H7 (cell line): ENCODE measurements around the gene ROR1. TPM values are rescaled to one million over a fixed set of nuclear protein-coding genes. Genes with fewer than 3 reads are reported as not detected.

Experiments
- DNase-seq: peaks from one replicate; pipeline ENCODE4 v3.0.0; 2012
- H3K27me3 ChIP-seq: 2 replicates; pipeline ENCODE4 v1.6.0; 2011; ENCODE audit warnings: mild to moderate bottlenecking, low read length; ENCODE audit not compliant: control insufficient read depth, insufficient read depth
- H3K36me3 ChIP-seq: replicated peaks from 2 replicates; pipeline ENCODE4 v1.5.1; 2011; ENCODE audit warnings: low read length; ENCODE audit not compliant: control insufficient read depth, insufficient read depth
- H3K4me3 ChIP-seq: 2 replicates; pipeline ENCODE4 v1.5.1; 2011; ENCODE audit warnings: low read depth, mild to moderate bottlenecking, control low read depth, low read length, moderate library complexity; ENCODE audit not compliant: insufficient read depth
- total RNA-seq: library from RNA; depleted of rRNA; stranded (reverse); fragments of >200 nt; shearing (Covaris generic); gene quantifications from 2 replicates; pipeline ENCODE4 v1.2.3, GENCODE V29; 2014

Gene ROR1
- total RNA-seq, 1 experiment from 2014 or later: 63.4 TPM

DNA sequence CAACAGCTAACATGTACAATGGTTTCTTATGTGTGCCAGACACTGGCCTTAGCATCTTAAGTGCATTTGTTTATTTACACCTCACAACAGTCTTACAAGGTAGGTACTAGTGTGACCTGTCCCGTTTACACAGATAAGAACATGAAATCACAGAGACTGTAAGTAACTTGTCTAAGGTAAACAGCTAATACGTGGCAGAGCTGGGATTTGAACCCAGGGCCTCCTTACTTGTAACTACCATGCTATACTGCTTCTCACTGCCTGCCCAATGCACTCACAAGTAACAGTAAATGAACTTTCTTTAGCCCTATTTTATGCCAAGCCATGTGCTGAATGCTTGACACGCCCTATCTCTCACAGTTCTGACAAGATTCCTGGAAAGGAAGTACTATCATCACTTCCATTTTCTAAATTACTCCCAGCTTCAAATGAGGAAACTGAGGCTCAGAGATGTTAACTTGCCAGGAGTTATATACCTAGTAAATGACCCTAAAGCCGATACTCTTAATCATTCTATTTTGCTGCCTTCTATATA, 25.7 kb upstream of the ROR1 start:
- no peaks in the 10 kb centered on the region for H3K36me3 ChIP-seq
- no peaks in the 10 kb centered on the region for H3K27me3 ChIP-seq
- no peak for DNase-seq
- H3K4me3 ChIP-seq: no peak overlapping the region

DNA sequence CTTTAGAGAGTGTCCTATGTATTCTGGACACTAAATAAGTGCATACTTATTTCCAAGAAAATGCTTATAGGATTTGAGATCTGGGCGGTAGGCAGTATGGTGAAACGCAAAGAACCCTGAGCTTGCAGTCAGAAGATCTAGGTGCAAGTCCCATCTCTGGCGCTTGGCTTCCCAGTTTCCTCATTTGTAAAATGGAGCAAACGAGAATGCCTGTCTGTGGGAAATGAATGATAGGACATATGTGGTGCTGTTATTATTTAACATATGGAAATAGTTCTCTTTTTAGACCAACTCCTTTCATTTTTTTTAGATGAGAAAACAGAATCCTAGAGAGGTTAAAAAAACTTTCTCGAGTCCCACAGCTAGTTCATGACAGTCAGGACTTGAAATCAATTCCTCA, 25.2 kb upstream of the ROR1 start:
- no peak for DNase-seq
- no peaks in the 10 kb centered on the region for H3K27me3 ChIP-seq
- no peaks in the 10 kb centered on the region for H3K36me3 ChIP-seq
- no peak overlapping the region for H3K4me3 ChIP-seq

DNA sequence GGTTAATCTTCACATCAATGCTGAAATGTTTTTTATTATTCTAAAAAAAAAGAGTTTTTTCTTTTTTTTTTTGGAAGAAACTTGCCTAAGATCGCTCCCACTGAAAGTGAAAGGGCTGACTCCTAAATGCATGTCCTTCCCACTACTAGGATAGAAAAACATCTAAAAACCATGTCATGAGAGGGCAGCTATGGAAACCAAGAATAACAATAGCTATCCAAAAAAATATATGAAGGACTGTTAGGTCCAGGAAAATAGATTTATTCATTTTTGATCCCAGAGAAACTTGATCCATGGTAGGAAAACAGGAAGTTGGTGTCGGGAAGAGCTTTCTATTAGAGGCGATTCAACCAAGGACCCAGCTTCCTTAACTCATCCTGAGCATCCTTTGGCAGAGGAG, 23.1 kb upstream of the ROR1 start:
- H3K36me3 ChIP-seq: no peaks in the 10 kb centered on the region
- no peak for DNase-seq
- H3K27me3 ChIP-seq: no peaks in the 10 kb centered on the region
- no peak overlapping the region for H3K4me3 ChIP-seq

DNA sequence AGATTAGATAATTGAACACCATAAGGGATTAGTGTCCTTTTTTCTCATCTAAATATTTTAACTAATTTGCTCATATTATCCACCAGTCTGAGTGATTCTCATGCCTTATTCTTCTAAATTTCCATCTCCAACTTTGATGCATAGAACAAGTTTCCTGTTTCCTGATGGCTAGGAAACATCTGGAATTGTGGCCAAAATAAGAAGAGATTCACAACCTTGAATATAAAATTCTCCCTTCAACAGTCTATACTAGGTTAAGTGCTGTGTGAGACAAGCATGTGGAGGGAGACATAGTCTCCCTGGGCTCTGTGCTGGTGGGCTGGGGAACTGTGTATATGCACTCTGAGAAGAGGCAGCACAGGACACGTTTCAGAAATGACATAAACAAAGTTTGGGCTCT, 21.6 kb upstream of the ROR1 start:
- DNase-seq: no peak
- Histone ChIP-seq H3K27me3 (no peaks in the 10 kb centered on the region), H3K4me3 (no peak overlapping the region), H3K36me3 (no peaks in the 10 kb centered on the region)

DNA sequence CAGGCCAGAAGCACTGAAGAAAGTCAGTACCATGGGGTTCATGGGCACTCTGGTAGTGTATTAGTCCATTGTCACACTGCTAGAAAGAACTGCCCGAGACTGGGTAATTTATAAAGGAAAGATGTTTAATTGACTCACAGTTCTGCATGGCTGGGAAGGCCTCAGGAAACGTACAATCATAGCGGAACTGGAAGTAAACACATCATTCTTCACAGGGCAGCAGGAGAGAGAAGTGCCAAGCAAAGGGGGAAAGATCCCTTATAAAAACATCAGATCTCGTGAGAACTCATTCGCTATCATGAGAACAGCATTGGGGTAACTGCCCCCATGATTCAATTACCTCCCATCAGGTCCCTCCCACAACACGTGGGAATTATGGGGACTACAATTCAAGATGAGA, 20.2 kb upstream of the ROR1 start:
- Histone ChIP-seq H3K4me3 (no peak overlapping the region), H3K27me3 (no peaks in the 10 kb centered on the region), H3K36me3 (no peaks in the 10 kb centered on the region)
- DNase-seq: no peak

DNA sequence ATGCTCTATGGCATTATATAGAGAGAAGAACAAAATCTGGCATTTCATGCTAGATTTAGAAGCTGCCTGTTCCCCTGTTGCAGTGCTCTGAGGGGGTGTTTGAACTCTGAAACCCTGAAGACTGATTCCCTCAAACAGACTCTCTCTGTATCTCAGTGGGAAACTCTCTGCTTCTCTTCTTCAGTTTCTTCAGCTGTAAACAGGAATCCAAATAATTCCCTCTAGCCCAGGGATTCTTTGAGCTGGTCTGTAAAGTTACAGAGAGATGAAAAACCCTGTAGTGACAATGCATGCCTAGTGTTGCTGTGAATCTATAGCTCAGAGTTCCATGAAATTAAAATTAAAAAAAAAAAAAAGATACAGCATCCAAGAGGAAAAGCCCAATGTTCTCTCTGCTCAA, 17.0 kb upstream of the ROR1 start:
- H3K4me3 ChIP-seq: no peak overlapping the region
- DNase-seq: no peak
- no peaks in the 10 kb centered on the region for H3K27me3 ChIP-seq
- no peaks in the 10 kb centered on the region for H3K36me3 ChIP-seq

DNA sequence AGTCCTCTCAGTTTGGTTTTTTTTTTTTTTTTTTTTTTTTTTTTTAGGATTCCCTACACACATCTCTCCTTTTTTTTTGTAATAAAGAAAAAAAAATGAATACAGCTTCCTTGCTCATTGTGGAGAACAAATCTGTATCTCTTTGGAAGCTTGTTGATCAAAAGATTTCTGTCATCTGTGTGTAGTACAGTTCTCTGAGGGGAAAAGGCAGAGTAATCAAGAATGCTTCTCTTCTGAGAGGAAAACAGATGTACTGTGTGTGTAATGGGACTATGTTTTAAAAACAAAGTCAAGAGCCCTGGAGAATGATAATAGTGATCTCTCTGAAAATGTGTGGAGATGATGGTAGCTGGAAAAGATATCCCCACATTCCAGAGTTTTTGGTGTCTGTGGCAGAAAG, 16.5 kb upstream of the ROR1 start:
- DNase-seq: no peak
- no peaks in the 10 kb centered on the region for H3K36me3 ChIP-seq
- no peak overlapping the region for H3K4me3 ChIP-seq
- no peaks in the 10 kb centered on the region for H3K27me3 ChIP-seq

DNA sequence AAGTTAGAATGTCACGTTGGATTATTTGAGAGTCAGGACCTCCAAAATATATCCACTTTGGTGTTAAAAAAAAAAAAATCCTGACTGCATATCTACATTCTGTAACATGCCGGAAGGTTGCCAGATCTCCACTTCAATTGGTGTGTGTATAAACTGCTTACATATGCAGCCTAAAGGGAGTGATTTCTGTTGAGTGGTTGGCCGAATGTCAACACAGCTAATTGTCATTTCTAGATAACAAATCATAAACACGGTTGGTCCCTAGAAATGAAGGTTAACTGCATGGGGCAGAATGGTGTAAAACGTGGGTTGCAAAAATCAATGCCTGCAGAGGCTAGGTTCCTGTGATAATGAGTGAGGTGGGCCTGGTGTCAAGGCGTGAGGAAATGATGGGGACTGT, 15.0 kb upstream of the ROR1 start:
- no peak for DNase-seq
- Histone ChIP-seq H3K36me3 (no peaks in the 10 kb centered on the region), H3K4me3 (no peak overlapping the region)

DNA sequence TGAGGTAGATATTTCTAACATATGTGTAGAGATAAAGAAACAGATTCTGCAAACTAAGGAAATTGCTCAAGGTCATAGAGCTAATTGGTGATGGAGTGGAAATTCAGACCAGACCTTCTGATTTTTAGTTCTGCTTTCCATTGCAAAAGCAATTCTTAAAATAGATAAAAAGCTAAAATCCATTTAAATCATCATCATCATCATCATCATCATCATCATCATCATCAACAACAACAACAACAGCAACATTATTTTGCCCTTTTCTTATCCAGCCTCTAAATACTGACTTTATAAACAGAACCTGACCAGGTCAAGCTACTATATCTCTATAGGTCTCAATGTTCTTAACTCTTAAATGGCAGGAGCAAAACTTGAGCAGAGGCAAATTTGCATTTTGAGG, 14.0 kb upstream of the ROR1 start:
- Histone ChIP-seq H3K4me3 (no peak overlapping the region), H3K27me3 (no peaks in the 10 kb centered on the region)

More for the DNA sequence above, 15.0 kb upstream of the ROR1 start:
- H3K27me3 ChIP-seq: no peaks in the 10 kb centered on the region

DNA sequence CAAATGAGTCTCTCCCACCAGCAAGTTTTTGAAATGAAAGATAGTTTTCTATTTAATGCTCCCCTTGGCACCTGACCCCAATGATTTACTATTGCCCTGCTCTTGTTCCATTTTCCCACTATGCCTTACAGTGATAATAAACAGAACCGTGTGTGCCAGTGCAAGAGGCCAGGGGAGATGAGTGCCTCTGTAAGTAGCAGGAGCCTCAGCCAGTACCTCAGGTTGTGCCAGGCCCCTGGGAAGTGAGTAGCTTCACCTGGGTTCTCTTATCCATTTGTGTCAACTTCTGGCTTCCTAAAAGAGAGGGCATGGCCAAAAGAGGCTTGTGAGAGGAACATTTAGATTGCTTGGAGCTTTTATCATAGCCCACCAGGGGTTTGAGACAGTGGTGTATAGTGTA, 3.4 kb upstream of the ROR1 start:
- no peak for DNase-seq
- H3K36me3 ChIP-seq: no peaks in the 10 kb centered on the region
- no peaks in the 10 kb centered on the region for H3K27me3 ChIP-seq
- H3K4me3 ChIP-seq: no peak overlapping the region

More for the DNA sequence above, 14.0 kb upstream of the ROR1 start:
- H3K36me3 ChIP-seq: no peaks in the 10 kb centered on the region
- DNase-seq: no peak

DNA sequence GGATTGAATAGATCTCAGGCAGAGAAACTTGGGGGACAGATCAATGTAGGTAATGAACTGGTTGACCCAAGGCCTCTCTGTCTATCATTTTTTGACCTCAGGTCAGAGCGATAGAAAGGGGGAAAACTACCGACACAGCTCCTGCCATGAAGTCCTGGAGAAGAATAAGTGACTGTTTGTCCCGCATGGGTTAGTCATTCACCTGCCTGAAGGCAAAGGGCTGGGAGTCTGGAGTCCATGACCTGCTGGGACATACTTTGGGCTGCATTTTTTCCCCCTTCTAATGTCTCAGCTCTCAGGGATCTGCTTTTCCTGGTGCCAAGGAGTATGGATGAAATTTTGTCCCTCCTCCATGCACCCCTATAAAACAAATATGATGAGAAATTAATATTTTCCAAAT, 1.6 kb upstream of the ROR1 start:
- Histone ChIP-seq H3K27me3 (no peaks in the 10 kb centered on the region), H3K4me3 (no peak overlapping the region), H3K36me3 (no peaks in the 10 kb centered on the region)
- DNase-seq: no peak

DNA sequence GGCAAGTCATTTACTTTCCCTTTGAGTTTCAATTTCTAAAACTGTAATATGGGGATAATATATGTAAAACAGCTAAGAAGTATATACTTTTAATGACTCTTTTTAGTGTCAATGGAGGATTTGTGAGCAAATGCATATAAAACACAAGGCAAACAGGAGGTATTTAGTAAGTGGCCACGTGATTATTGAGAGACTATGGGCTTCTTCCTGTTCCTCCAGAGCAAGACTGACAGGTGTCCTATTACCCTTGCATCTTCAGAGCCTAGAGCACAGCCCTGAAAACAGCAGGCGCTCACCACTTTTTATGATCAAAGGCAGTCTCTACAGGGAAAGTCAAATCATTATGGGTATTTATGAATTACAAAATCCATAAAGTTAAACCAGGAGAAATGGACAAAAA, 941 bp upstream of the ROR1 start:
- peak; percentile 57 for DNase-seq
- H3K4me3 ChIP-seq: no peak overlapping the region
- H3K27me3 ChIP-seq: no peaks in the 10 kb centered on the region
- H3K36me3 ChIP-seq: no peaks in the 10 kb centered on the region

DNA sequence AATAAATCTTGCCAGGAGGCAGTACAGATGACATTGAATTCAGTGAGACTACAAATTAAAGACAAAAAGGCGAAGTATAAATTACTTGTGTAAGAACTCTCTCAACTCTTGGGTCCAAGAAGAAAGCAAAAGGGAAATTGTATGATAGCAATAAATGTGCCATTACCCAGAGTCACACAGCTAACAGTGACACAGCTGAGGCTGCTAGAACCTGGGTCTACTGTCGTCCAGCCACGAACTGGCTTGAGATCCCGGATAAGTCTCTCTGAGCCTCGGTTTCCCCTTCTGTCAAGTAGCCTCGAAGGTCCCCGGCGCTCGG, 362 bp upstream of the ROR1 start:
- Histone ChIP-seq H3K4me3 (peak overlapping the region; percentile 94), H3K27me3 (no peaks in the 10 kb centered on the region), H3K36me3 (no peaks in the 10 kb centered on the region)
- DNase-seq: no peak

DNA sequence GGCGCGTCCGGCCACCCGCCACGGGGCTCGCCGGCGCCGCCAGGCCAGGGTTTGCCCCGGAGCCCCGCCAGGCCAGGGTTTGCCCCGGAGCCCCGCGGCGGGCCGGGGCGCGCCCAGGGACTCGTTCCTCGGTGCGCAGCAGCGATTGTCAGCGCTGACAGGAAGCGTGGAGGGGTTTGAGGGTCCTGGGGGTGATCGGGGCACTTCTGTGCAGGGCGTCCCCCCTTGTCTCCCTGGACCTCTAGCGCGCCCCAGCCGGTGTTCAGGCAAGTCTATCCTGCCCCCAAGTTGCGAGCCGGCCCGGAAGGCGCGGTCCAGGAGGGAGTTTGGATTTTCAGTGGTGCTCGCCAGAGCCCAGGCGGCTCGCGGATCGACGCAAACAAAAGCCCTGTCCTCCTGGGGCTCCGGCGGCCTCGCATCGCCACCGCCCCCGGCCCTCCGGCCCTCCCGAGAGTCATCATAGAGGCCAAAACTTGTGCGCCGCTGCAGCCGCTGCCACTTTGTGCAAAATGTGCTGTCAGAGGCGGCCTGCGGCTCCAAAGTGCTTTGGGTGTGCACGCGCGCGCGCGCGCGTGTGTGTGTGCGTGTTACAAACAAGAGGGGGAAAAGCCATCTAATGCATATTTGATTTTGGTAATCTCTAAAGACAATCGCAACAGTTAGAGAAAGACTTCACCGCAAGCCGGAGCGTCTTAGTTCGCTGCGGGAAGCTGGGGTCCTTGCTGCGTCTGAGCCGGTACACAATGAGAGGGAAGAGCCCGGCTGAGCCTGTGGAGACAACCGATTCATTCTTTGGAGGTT, 1.0 kb downstream of the ROR1 start:
- no peaks in the 10 kb centered on the region for H3K27me3 ChIP-seq
- peak; percentile 82 for DNase-seq
- H3K36me3 ChIP-seq: no peaks in the 10 kb centered on the region
- H3K4me3 ChIP-seq: peak overlapping the region; percentile 94

DNA sequence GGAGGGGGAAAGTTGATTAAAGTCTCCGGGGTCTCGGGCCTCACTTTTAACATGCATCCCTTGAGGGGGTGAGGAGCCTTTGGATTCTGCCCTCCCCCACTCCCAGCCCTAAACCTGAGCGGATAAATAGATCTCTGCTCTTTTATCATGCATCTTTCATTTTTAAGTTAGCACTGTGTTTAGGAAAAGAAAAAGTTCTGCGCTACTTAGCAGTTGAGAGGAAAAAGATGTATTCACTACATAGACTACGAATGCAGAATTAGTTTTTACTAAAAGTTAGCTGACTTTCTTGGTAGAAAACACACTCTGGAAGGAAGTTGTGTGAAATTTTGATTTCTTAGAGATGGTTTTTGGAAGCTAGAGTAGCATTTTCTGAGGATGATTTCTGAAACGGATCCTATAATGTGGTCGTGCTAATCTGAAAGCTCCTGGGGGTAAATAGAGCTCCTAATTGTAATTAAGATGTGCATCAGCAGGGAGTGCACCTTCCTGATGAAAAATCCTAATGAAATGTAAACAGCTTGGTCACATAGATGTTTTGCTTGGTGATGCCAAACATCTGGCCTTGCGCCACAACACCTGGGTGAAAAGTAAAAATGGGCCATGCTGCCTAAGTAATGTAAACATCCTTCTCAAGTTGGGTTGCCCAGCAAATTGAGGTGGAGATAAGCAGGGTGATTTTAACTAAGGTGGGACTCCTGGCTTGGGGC, 1.8 kb downstream of the ROR1 start:
- Histone ChIP-seq H3K4me3 (peak overlapping the region; percentile 94), H3K36me3 (no peaks in the 10 kb centered on the region), H3K27me3 (no peaks in the 10 kb centered on the region)
- DNase-seq: no peak
